ENCODE data around the gene C1orf21. TPM values are rescaled to one million over a fixed set of nuclear protein-coding genes. Genes with fewer than 3 reads are reported as not detected.

Gene C1orf21
- total and polyA plus RNA-seq, 2 donors (not counting 1 experiment from before 2014, with no cell fraction given): 53.0 to 95.4 TPM

GRCh38 chr1:184539580-184539979 lies 152.8 kb downstream of the C1orf21 start:
- no peak for TF ChIP-seq EZH2 (IDR thresholded peaks at IDR 0.05; ENCODE audit: low read length, missing control alignments)
- Histone ChIP-seq H3K4me1 (ENCODE audit: control insufficient read depth, extremely low read depth, insufficient read depth, low read length) (peaks cover 5% of the 10 kb centered on the region), H3K27me3 (ENCODE audit: control insufficient read depth, insufficient read depth, low read length) (no peaks in the 10 kb centered on the region), H3K79me2 (ENCODE audit: control insufficient read depth, insufficient read depth, low read length) (no peaks in the 10 kb centered on the region), H3K4me2 (ENCODE audit: extremely low read depth, insufficient read depth, low read length) (no peak overlapping the region), H3K9me3 (ENCODE audit: control insufficient read depth, insufficient read depth, low read depth, low read length) (no peaks in the 10 kb centered on the region), H3K4me3 (replicated peaks in 1 of 4; ENCODE audit: control extremely low read depth in 1 of 4, insufficient read depth in 1 of 4, low read depth in 3 of 4, low read length in 4 of 4) (no peak overlapping the region), H3K9ac (ENCODE audit: insufficient read depth, low read length) (no peak overlapping the region), H2AFZ (ENCODE audit: low read length) (no peak overlapping the region), H3K27ac (ENCODE audit: insufficient read depth, low read length) (no peak overlapping the region), H3K36me3 (ENCODE audit: control insufficient read depth, insufficient read depth, low read length) (no peaks in the 10 kb centered on the region), H4K20me1 (ENCODE audit: control insufficient read depth, extremely low read depth, insufficient read depth, low read length) (no peaks in the 10 kb centered on the region)
- DNase-seq (ENCODE audit: low read depth in 2 of 2): no peak

- DNase-seq (ENCODE audit: low read depth in 2 of 2): no peak
- no peak overlapping the region for H3K27ac ChIP-seq (ENCODE audit: insufficient read depth, low read length)
Observed at GRCh38 chr1:184541537-184542152, 154.8 kb downstream of the C1orf21 start.

GRCh38 chr1:184542291-184542690 lies 155.5 kb downstream of the C1orf21 start:
- H3K9me3 ChIP-seq (ENCODE audit: control insufficient read depth, insufficient read depth, low read depth, low read length): no peaks in the 10 kb centered on the region
- TF ChIP-seq, protein P1, sequence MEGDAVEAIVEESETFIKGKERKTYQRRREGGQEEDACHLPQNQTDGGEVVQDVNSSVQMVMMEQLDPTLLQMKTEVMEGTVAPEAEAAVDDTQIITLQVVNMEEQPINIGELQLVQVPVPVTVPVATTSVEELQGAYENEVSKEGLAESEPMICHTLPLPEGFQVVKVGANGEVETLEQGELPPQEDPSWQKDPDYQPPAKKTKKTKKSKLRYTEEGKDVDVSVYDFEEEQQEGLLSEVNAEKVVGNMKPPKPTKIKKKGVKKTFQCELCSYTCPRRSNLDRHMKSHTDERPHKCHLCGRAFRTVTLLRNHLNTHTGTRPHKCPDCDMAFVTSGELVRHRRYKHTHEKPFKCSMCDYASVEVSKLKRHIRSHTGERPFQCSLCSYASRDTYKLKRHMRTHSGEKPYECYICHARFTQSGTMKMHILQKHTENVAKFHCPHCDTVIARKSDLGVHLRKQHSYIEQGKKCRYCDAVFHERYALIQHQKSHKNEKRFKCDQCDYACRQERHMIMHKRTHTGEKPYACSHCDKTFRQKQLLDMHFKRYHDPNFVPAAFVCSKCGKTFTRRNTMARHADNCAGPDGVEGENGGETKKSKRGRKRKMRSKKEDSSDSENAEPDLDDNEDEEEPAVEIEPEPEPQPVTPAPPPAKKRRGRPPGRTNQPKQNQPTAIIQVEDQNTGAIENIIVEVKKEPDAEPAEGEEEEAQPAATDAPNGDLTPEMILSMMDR (conservative IDR thresholded peaks at IDR 0.05 in 1 of 2, IDR thresholded peaks at IDR 0.05 in 1 of 2; ENCODE audit: low read depth in 1 of 2, low read length in 2 of 2): no peak
- TF ChIP-seq EZH2 (IDR thresholded peaks at IDR 0.05; ENCODE audit: low read length, missing control alignments): no peak
- H3K27me3 ChIP-seq (ENCODE audit: control insufficient read depth, insufficient read depth, low read length): no peaks in the 10 kb centered on the region
- no peaks in the 10 kb centered on the region for H3K4me1 ChIP-seq (ENCODE audit: control insufficient read depth, extremely low read depth, insufficient read depth, low read length)
- H3K27ac ChIP-seq (ENCODE audit: insufficient read depth, low read length): no peak overlapping the region
- H3K4me2 ChIP-seq (ENCODE audit: extremely low read depth, insufficient read depth, low read length): no peak overlapping the region
- H3K36me3 ChIP-seq (ENCODE audit: control insufficient read depth, insufficient read depth, low read length): no peaks in the 10 kb centered on the region
- H3K79me2 ChIP-seq (ENCODE audit: control insufficient read depth, insufficient read depth, low read length): no peaks in the 10 kb centered on the region
- DNase-seq (ENCODE audit: low read depth in 2 of 2): no peak
- H2AFZ ChIP-seq (ENCODE audit: low read length): no peak overlapping the region
- H3K9ac ChIP-seq (ENCODE audit: insufficient read depth, low read length): no peak overlapping the region
- H3K4me3 ChIP-seq (replicated peaks in 1 of 4; ENCODE audit: control extremely low read depth in 1 of 4, insufficient read depth in 1 of 4, low read depth in 3 of 4, low read length in 4 of 4): no peak overlapping the region
- H4K20me1 ChIP-seq (ENCODE audit: control insufficient read depth, extremely low read depth, insufficient read depth, low read length): no peaks in the 10 kb centered on the region

More at GRCh38 chr1:184541537-184542152, 154.8 kb downstream of the C1orf21 start:
- Histone ChIP-seq H3K4me3 (replicated peaks in 1 of 4; ENCODE audit: control extremely low read depth in 1 of 4, insufficient read depth in 1 of 4, low read depth in 3 of 4, low read length in 4 of 4) (no peak overlapping the region), H3K9ac (ENCODE audit: insufficient read depth, low read length) (no peak overlapping the region), H3K27me3 (ENCODE audit: control insufficient read depth, insufficient read depth, low read length) (no peaks in the 10 kb centered on the region), H3K4me2 (ENCODE audit: extremely low read depth, insufficient read depth, low read length) (no peak overlapping the region), H3K9me3 (ENCODE audit: control insufficient read depth, insufficient read depth, low read depth, low read length) (no peaks in the 10 kb centered on the region), H4K20me1 (ENCODE audit: control insufficient read depth, extremely low read depth, insufficient read depth, low read length) (no peaks in the 10 kb centered on the region), H2AFZ (ENCODE audit: low read length) (no peak overlapping the region), H3K79me2 (ENCODE audit: control insufficient read depth, insufficient read depth, low read length) (no peaks in the 10 kb centered on the region), H3K4me1 (ENCODE audit: control insufficient read depth, extremely low read depth, insufficient read depth, low read length) (no peaks in the 10 kb centered on the region), H3K36me3 (ENCODE audit: control insufficient read depth, insufficient read depth, low read length) (no peaks in the 10 kb centered on the region)
- TF ChIP-seq, protein P1 (conservative IDR thresholded peaks at IDR 0.05 in 1 of 2, IDR thresholded peaks at IDR 0.05 in 1 of 2; ENCODE audit: low read depth in 1 of 2, low read length in 2 of 2): no peak
- TF ChIP-seq EZH2 (IDR thresholded peaks at IDR 0.05; ENCODE audit: low read length, missing control alignments): no peak

Data from fibroblast of lung (primary cell).